H1 (cell line): Measurements from ENCODE around the gene SYNJ1.

Experiments used
- CEBPB ChIP-seq: IDR thresholded peaks from 2 replicates; pipeline ENCODE4 v1.6.1; 2012; ENCODE audit warnings: low read depth, low read length
- CHD2 ChIP-seq: IDR thresholded peaks from 2 replicates; pipeline ENCODE4 v1.6.1; 2012; ENCODE audit warnings: low read length, improper control_type of control experiment
- PHF8 ChIP-seq: fragments of 200-600 bp; sonication (generic); conservative IDR thresholded peaks from 2 replicates; pipeline ENCODE4 v1.7.1; 2012; ENCODE audit warnings: low read depth, mild to moderate bottlenecking, inconsistent platforms, low read length, moderate library complexity
- RNF2 ChIP-seq: fragments of 200-900, 300-1000 bp; sonication (generic); IDR thresholded peaks from 2 replicates; pipeline ENCODE4 v1.7.1; 2016; ENCODE audit warnings: borderline replicate concordance, low read depth, mild to moderate bottlenecking, antibody characterized with exemption, low read length; ENCODE audit not compliant: poor library complexity, severe bottlenecking; ENCODE audit errors: missing control alignments
- SP1 ChIP-seq: IDR thresholded peaks from 2 replicates; pipeline ENCODE4 v1.6.1; 2011; ENCODE audit warnings: low read depth, low read length
- SP2 ChIP-seq: IDR thresholded peaks from 2 replicates; pipeline ENCODE4 v1.6.1; 2012; ENCODE audit warnings: mild to moderate bottlenecking, low read length, inconsistent platforms
- TF ChIP-seq, protein P1 (sequence below), 3 experiments: IDR thresholded peaks; 1 replicate in 2 of 3; 2 replicates in 1 of 3; pipeline versions ENCODE4 v1.5.1 to v1.6.1; 2011; ENCODE audit warnings: low read length in 3 of 3, mild to moderate bottlenecking in 3 of 3, inconsistent platforms in 2 of 3, low read depth in 1 of 3, moderate library complexity in 1 of 3; ENCODE audit not compliant: insufficient read depth in 1 of 3; ENCODE audit errors: control extremely low read depth in 1 of 3

DNA sequence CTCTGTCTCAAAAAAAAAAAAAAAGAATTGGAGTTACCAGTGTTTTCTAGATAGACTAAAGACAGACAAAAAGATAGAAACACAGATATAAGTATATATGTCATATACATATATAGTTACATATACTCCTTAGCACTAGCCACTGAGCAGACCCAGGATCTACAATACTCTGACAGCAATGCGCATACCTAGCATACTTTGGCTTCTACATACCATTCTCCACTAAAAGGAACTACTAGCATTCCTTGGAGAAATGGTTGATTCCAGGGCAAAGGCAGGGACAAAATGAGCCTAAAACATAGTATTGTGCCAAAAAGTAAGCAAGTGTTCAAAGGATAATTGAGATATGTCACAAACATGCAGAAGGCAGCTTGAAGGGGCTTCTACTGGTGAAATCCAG lies 22.7 kb downstream of the SYNJ1 start:
- no peak for TF ChIP-seq PHF8
- TF ChIP-seq RNF2: no peak
- no peak for TF ChIP-seq CEBPB
- TF ChIP-seq, protein P1, sequence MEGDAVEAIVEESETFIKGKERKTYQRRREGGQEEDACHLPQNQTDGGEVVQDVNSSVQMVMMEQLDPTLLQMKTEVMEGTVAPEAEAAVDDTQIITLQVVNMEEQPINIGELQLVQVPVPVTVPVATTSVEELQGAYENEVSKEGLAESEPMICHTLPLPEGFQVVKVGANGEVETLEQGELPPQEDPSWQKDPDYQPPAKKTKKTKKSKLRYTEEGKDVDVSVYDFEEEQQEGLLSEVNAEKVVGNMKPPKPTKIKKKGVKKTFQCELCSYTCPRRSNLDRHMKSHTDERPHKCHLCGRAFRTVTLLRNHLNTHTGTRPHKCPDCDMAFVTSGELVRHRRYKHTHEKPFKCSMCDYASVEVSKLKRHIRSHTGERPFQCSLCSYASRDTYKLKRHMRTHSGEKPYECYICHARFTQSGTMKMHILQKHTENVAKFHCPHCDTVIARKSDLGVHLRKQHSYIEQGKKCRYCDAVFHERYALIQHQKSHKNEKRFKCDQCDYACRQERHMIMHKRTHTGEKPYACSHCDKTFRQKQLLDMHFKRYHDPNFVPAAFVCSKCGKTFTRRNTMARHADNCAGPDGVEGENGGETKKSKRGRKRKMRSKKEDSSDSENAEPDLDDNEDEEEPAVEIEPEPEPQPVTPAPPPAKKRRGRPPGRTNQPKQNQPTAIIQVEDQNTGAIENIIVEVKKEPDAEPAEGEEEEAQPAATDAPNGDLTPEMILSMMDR (IDR thresholded peaks at IDR 0.05; ENCODE audit: control extremely low read depth in 1 of 3, insufficient read depth in 1 of 3, low read depth in 1 of 3, low read length in 3 of 3): no peak
- TF ChIP-seq SP1: no peak
- TF ChIP-seq CHD2: no peak
- no peak for TF ChIP-seq SP2
